GM21737 (cell line): Measurements from ENCODE around the gene UGP2.
"Not testable (repeated sequence)": the region's sequence is repeated elsewhere in the genome, so short reads cannot be mapped to it uniquely, and the experiment has no call there.

Source experiments
- ATAC-seq: cut with Tn5 transposase; IDR thresholded peaks from one replicate; pipeline ENCODE4 v1.9.1; 2021; ENCODE audit warnings: mild to moderate bottlenecking, moderate library complexity; ENCODE audit not compliant: unreplicated experiment

Gene UGP2

GRCh38 chr2:63891488-63892030 lies 49.9 kb downstream of the UGP2 start:
- no peak for ATAC-seq

- no peak for ATAC-seq
Measured at GRCh38 chr2:63893163-63893562, 51.5 kb downstream of the UGP2 start.

GRCh38 chr2:63894167-63894566 lies 52.5 kb downstream of the UGP2 start:
- no peak for ATAC-seq

- ATAC-seq: no peak
Measured at GRCh38 chr2:63898839-63899238, 57.1 kb downstream of the UGP2 start.

- no peak for ATAC-seq
Measured at GRCh38 chr2:63899639-63900038, 57.9 kb downstream of the UGP2 start.

- no peak for ATAC-seq
Measured at GRCh38 chr2:63902149-63902548, 60.5 kb downstream of the UGP2 start.

GRCh38 chr2:63903003-63903402 lies 61.3 kb downstream of the UGP2 start:
- no peak for ATAC-seq

- no peak for ATAC-seq
Measured at GRCh38 chr2:63914311-63914710, 72.6 kb downstream of the UGP2 start.

- ATAC-seq: no peak
Measured at GRCh38 chr2:63926815-63927214, 85.1 kb downstream of the UGP2 start.

GRCh38 chr2:63932104-63932503 lies 90.4 kb downstream of the UGP2 start:
- ATAC-seq: not testable (repeated sequence)
